Natural killer cell (primary cell): ENCODE data around the gene PCBD1. TPM values are rescaled to one million over a fixed set of nuclear protein-coding genes. Genes with fewer than 3 reads are reported as not detected.
A peak's percentile ranks its signal among the peaks of the same experiment; 100 is the strongest.

Experiments
- ATAC-seq, 3 donors: fragments of 150-1000 bp in 2 of 3; fragments of 200-7000 bp in 1 of 3; cut with Tn5 transposase; 1 replicate in 1 of 3; 2 replicates in 2 of 3; pipeline ENCODE4 v1.10.0; 2021; ENCODE audit warnings: mild to moderate bottlenecking in 2 of 3, moderate library complexity in 2 of 3
- DNase-seq, 2 donors: peaks; one replicate each; pipeline versions ENCODE4 v3.0.0 to v3.0.0-alpha.2; 2013 to 2021; ENCODE audit warnings: mixed read lengths in 1 of 2
- H3K27ac ChIP-seq: one replicate; pipeline ENCODE4 v1.5.1; 2013; ENCODE audit warnings: mild to moderate bottlenecking, low read length
- H3K27me3 ChIP-seq: one replicate; pipeline ENCODE4 v1.6.1; 2013; ENCODE audit warnings: low read length; ENCODE audit not compliant: control insufficient read depth, insufficient read depth
- H3K36me3 ChIP-seq: one replicate; pipeline ENCODE4 v1.6.1; 2013; ENCODE audit warnings: low read length; ENCODE audit not compliant: control insufficient read depth, insufficient read depth
- H3K4me1 ChIP-seq: one replicate; pipeline ENCODE4 v1.6.1; 2013; ENCODE audit warnings: low read length; ENCODE audit not compliant: control insufficient read depth, insufficient read depth
- H3K4me3 ChIP-seq: one replicate; pipeline ENCODE4 v1.5.1; 2013; ENCODE audit warnings: low read length
- H3K9me3 ChIP-seq: one replicate; pipeline ENCODE4 v1.6.1; 2013; ENCODE audit warnings: low read length; ENCODE audit not compliant: control insufficient read depth, insufficient read depth
- H3K27ac Mint-ChIP-seq, 2 donors: one replicate each; pipeline ENCODE4 v1.8.0; 2022; ENCODE audit warnings: mild to moderate bottlenecking in 2 of 2, mixed read lengths in 2 of 2, moderate library complexity in 1 of 2
- H3K27me3 Mint-ChIP-seq, 2 donors: one replicate each; pipeline ENCODE4 v1.8.0; 2022; ENCODE audit warnings: low read depth in 2 of 2, mixed read lengths in 2 of 2
- H3K36me3 Mint-ChIP-seq: one replicate; pipeline ENCODE4 v1.8.0; 2022; ENCODE audit warnings: mixed read lengths
- H3K4me1 Mint-ChIP-seq, 2 donors: one replicate each; pipeline ENCODE4 v1.8.0; 2022; ENCODE audit warnings: mixed read lengths in 2 of 2
- H3K4me3 Mint-ChIP-seq: one replicate; pipeline ENCODE4 v1.8.0; 2022; ENCODE audit warnings: mild to moderate bottlenecking, moderate library complexity, mixed read lengths
- H3K9me3 Mint-ChIP-seq, 2 donors: one replicate each; pipeline ENCODE4 v1.8.0; 2022; ENCODE audit warnings: mixed read lengths in 2 of 2
- CTCF ChIP-seq: fragments of 200-600 bp; IDR thresholded peaks from one replicate; pipeline ENCODE4 v1.8.0; 2022; ENCODE audit warnings: antibody characterized with exemption
- WGBS: methylation state at CpG from one replicate; pipeline ENCODE4 v1.1.7; 2013; ENCODE audit warnings: missing lambda C conversion rate; ENCODE audit not compliant: insufficient coverage; 5-methylcytosine and 5-hydroxymethylcytosine counted together
- intact Hi-C: fragments of 100-400 bp; cut with micrococcal nuclease; formaldehyde crosslinking; loops from one replicate; pipeline ENCODE4 v1.14.2; 2022
- total RNA-seq, 4 donors: library from RNA; stranded (reverse); fragments of 120-200 nt in 1 of 4; gene quantifications; one replicate each; pipeline versions ENCODE4 v1.2.3 to v1.2.4, GENCODE V29; 2013 to 2022

PCBD1 gene
- total RNA-seq, 3 donors from 2014 or later (not counting 1 experiment from before 2014, with no cell fraction given), result 7.2 to 15.3 (median 10.4) TPM

DNA sequence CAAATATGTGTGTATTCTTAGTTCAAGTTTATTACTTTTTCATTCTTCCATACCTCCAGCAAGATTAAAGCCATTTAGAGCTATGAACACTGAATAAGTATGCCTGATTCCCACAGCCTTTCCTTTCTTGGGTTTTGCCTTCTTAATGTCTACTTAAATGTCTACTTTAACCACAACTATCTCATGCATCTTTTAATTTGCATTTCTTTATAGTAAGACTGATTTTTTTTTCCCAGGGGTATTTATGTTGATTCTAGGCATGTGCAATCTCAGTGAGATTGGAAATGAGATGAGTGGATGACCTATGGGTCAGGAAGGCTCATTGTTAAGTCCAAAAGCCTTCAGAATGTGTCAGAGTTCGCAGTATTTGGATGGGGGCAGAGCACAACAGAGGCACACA, 3.6 kb downstream of the PCBD1 start:
- intact Hi-C loops, result loop anchor here (5.0 kb wide), 1 partner anchor 422 kb away; no protein-coding TSS in a partner anchor
- Mint-ChIP-seq H3K36me3 (no peaks in the 10 kb centered on the region), H3K9me3 (no peaks in the 10 kb centered on the region), H3K27me3 (no peaks in the 10 kb centered on the region), H3K27ac (no peak overlapping the region), H3K4me1 (peaks cover 6 to 25% of the 10 kb centered on the region in 2 donors), H3K4me3 (no peak overlapping the region)
- H3K27me3 ChIP-seq, result no peaks in the 10 kb centered on the region
- H3K27ac ChIP-seq, result no peak overlapping the region
- peaks cover 11% of the 10 kb centered on the region for H3K4me1 ChIP-seq
- DNase-seq (no peak), ATAC-seq (no peak)
- TF ChIP-seq CTCF, result no peak
- 100% methylated on average over 1 of the region's 1 CpG for WGBS
- H3K36me3 ChIP-seq, result peaks cover 6% of the 10 kb centered on the region
- no peaks in the 10 kb centered on the region for H3K9me3 ChIP-seq
- H3K4me3 ChIP-seq, result no peak overlapping the region

DNA sequence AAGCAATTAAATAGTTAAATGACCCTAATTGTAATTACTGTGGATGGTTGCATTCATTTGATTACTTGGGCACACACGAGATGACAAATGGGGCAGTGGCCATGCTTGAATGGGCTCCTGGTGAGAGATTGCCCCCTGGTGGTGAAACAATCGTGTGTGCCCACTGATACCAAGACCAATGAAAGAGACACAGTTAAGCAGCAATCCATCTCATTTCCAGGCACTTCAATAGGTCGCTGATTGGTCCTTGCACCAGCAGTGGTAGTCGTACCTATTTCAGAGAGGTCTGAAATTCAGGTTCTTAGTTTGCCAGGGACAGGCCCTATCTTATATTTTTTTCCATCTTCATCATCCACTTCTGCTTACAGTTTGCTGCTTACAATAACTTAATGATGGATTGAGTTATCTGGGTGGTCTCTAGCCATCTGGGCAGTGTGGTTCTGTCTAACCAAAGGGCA, 8.3 kb downstream of the PCBD1 start:
- peak; percentile 64 to 89 for DNase-seq
- 8% methylated on average over 4 of the region's 4 CpGs for WGBS
- no peak overlapping the region for H3K27ac ChIP-seq
- Mint-ChIP-seq H3K27me3 (no peaks in the 10 kb centered on the region), H3K4me1 (peaks cover 7 to 8% of the 10 kb centered on the region in 2 donors), H3K9me3 (no peaks in the 10 kb centered on the region), H3K4me3 (no peak overlapping the region), H3K27ac (no peak overlapping the region), H3K36me3 (peaks cover 12% of the 10 kb centered on the region)
- no peak overlapping the region for H3K4me3 ChIP-seq
- peaks cover 29% of the 10 kb centered on the region for H3K36me3 ChIP-seq
- ATAC-seq, result peak; percentile 81 to 99 (median 92)
- H3K27me3 ChIP-seq, result no peaks in the 10 kb centered on the region
- intact Hi-C loops, result loop anchor here (1.0 to 2.0 kb wide), 3 partner anchors 65 to 330 kb away; partner anchors contain the start of gene SGPL1
- peak; percentile 87 for TF ChIP-seq CTCF
- H3K9me3 ChIP-seq, result no peaks in the 10 kb centered on the region
- no peaks in the 10 kb centered on the region for H3K4me1 ChIP-seq

- H3K4me3 ChIP-seq, result no peak overlapping the region
- H3K36me3 ChIP-seq, result peaks cover 28% of the 10 kb centered on the region
- Mint-ChIP-seq H3K4me3 (no peak overlapping the region), H3K9me3 (no peaks in the 10 kb centered on the region), H3K4me1 (peaks cover 7 to 8% of the 10 kb centered on the region in 2 donors), H3K27ac (no peak overlapping the region), H3K36me3 (peaks cover 12% of the 10 kb centered on the region), H3K27me3 (no peaks in the 10 kb centered on the region)
- no peaks in the 10 kb centered on the region for H3K27me3 ChIP-seq
- no peak overlapping the region for H3K27ac ChIP-seq
- no peak for TF ChIP-seq CTCF
- intact Hi-C loops, result no loop called here
- DNase-seq (no peak), ATAC-seq (no peak)
- H3K4me1 ChIP-seq, result no peaks in the 10 kb centered on the region
- 39% methylated on average over 1 of the region's 1 CpG for WGBS
- H3K9me3 ChIP-seq, result no peaks in the 10 kb centered on the region
Observed at GRCh38 chr10:70879207-70879606, 9.2 kb downstream of the PCBD1 start.

- intact Hi-C loops, result no loop called here
- no peak overlapping the region for H3K27ac ChIP-seq
- peaks cover 53% of the 10 kb centered on the region for H3K36me3 ChIP-seq
Observed at GRCh38 chr10:70874061-70874460, 14.3 kb downstream of the PCBD1 start.

More at GRCh38 chr10:70874061-70874460, 14.3 kb downstream of the PCBD1 start:
- ATAC-seq (no peak), DNase-seq (no peak)
- no peaks in the 10 kb centered on the region for H3K4me1 ChIP-seq
- Mint-ChIP-seq H3K9me3 (no peaks in the 10 kb centered on the region), H3K27me3 (no peaks in the 10 kb centered on the region), H3K27ac (no peak overlapping the region), H3K36me3 (peaks cover 18% of the 10 kb centered on the region), H3K4me3 (no peak overlapping the region), H3K4me1 (no peaks in the 10 kb centered on the region)
- H3K4me3 ChIP-seq, result no peak overlapping the region
- no peak for TF ChIP-seq CTCF
- no peaks in the 10 kb centered on the region for H3K9me3 ChIP-seq
- WGBS, result 85% methylated on average over 7 of the region's 7 CpGs
- no peaks in the 10 kb centered on the region for H3K27me3 ChIP-seq
